Measurements from ENCODE around the gene DLX5.

Gene DLX5

GRCh38 chr7:96991546-96992191 is 33.0 kb downstream of the DLX5 start:
- no peak overlapping the region for H3K4me3 ChIP-seq (ENCODE audit: low read depth, low read length)
- no peak for TF ChIP-seq CTCF (IDR thresholded peaks at IDR 0.05; ENCODE audit: low read depth, low read length, missing control alignments)
- DNase-seq (ENCODE audit: low read depth), result no peak

- H3K4me3 ChIP-seq (ENCODE audit: low read depth, low read length), result no peak overlapping the region
- no peak for TF ChIP-seq CTCF (IDR thresholded peaks at IDR 0.05; ENCODE audit: low read depth, low read length, missing control alignments)
- no peak for DNase-seq (ENCODE audit: low read depth)
Observed at GRCh38 chr7:96989859-96990317, 34.7 kb downstream of the DLX5 start.

DNA sequence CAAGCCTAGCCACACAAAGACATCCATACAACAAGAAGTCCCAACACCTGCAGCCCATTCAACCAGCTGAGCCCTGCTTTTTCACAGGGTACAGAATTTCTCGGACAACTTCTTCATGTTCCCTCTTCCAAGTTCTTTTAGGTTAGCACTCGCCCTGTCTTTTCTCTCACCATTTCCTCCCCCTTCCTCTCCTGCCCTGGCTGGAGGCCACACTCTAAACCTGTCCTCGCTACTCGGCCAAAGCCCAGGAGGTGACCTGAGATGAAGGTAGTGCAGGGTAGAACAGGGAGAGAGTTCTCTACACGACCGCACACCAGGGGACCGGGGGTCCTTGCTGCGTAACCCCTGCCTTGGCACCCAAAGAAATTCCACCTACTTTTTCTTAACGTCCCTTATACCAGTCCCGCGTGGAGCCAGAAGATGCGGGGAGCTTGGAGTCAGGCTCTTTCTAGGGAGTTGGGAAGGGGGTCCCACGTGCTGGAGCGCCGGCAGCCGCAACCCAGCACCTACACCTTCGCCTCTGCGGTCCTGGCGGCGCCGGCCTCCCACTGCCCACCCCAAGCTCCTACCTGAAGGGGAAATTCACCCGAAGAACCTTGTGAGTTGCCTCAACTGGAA is 35.3 kb downstream of the DLX5 start:
- H3K4me3 ChIP-seq (ENCODE audit: low read depth, low read length), result no peak overlapping the region
- TF ChIP-seq CTCF (IDR thresholded peaks at IDR 0.05; ENCODE audit: low read depth, low read length, missing control alignments), result no peak
- no peak for DNase-seq (ENCODE audit: low read depth)

- TF ChIP-seq CTCF (IDR thresholded peaks at IDR 0.05; ENCODE audit: low read depth, low read length, missing control alignments), result no peak
- DNase-seq (ENCODE audit: low read depth), result no peak
Observed at GRCh38 chr7:96987719-96988118, 36.9 kb downstream of the DLX5 start.

DNA sequence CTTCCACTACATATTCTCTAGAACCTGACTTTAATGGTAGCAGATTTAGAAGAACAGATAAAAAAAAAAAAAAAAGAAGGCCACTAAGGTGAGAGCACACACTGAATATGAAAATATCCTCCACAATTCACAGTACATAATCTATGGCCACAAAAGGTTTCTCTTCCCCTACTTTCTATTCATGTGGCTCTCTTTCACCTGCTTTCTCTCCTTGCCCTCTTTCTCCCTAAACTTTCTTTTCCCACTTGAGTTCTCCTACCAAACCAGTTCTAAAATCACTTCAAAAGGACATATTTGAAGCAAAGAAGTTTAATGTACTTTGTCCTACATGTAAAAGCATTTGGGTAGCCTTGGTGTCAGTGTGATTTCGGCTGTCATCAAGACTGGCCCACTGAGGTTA is 37.7 kb downstream of the DLX5 start:
- no peak for TF ChIP-seq CTCF (IDR thresholded peaks at IDR 0.05; ENCODE audit: low read depth, low read length, missing control alignments)
- DNase-seq (ENCODE audit: low read depth), result no peak
- no peak overlapping the region for H3K4me3 ChIP-seq (ENCODE audit: low read depth, low read length)

More at GRCh38 chr7:96987719-96988118, 36.9 kb downstream of the DLX5 start:
- no peak overlapping the region for H3K4me3 ChIP-seq (ENCODE audit: low read depth, low read length)

GRCh38 chr7:96985992-96986391 is 38.6 kb downstream of the DLX5 start:
- TF ChIP-seq CTCF (IDR thresholded peaks at IDR 0.05; ENCODE audit: low read depth, low read length, missing control alignments), result no peak
- H3K4me3 ChIP-seq (ENCODE audit: low read depth, low read length), result no peak overlapping the region
- DNase-seq (ENCODE audit: low read depth), result no peak

DNA sequence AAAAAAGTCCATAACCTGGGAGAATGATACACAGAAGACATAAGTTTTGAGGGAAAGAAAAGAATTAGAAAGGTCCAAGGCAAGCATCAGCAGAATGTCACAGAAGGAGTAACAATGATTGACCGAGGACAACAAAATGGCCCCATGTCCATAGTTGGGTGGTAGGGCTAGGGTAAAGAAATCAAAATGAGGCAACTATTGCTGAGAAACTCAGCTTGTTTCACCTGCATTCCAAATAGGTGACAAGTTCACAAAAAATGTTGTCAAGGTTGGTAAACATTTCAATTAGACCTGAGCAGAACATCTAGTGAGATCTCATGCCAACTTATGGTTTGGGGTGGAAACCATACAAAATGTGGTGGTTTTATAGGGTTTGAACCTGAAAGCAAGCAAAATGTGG is 42.0 kb downstream of the DLX5 start:
- TF ChIP-seq CTCF (IDR thresholded peaks at IDR 0.05; ENCODE audit: low read depth, low read length, missing control alignments), result no peak
- DNase-seq (ENCODE audit: low read depth), result no peak
- H3K4me3 ChIP-seq (ENCODE audit: low read depth, low read length), result no peak overlapping the region

Data from GM12864 (cell line).